Nephron (organoid): ENCODE data around the gene TAAR1.
"Not testable (repeated sequence)": the region's sequence is repeated elsewhere in the genome, so short reads cannot be mapped to it uniquely, and the experiment has no call there.

Experiments used
- H3K27ac Mint-ChIP-seq, 3 experiments: 2 replicates each; pipeline ENCODE4 v1.8.0; 2020; ENCODE audit warnings: mixed read lengths in 3 of 3, mild to moderate bottlenecking in 2 of 3, moderate library complexity in 1 of 3
- H3K27me3 Mint-ChIP-seq: 2 replicates; pipeline ENCODE4 v1.8.0; 2021; ENCODE audit warnings: low read depth, mild to moderate bottlenecking, moderate library complexity, mixed read lengths
- H3K36me3 Mint-ChIP-seq: 2 replicates; pipeline ENCODE4 v1.8.0; 2020; ENCODE audit warnings: low read depth, mixed read lengths
- H3K4me1 Mint-ChIP-seq: 2 replicates; pipeline ENCODE4 v1.8.0; 2020; ENCODE audit warnings: mixed read lengths
- H3K4me3 Mint-ChIP-seq, 3 experiments: 2 replicates each; pipeline ENCODE4 v1.8.0; 2020; ENCODE audit warnings: mild to moderate bottlenecking in 3 of 3, mixed read lengths in 3 of 3, moderate library complexity in 2 of 3
- H3K9me3 Mint-ChIP-seq: 2 replicates; pipeline ENCODE4 v1.8.0; 2020; ENCODE audit warnings: mixed read lengths
- TF ChIP-seq, protein P1 (sequence below), 3 experiments: fragments of 200-600 bp; sonication (generic); IDR thresholded peaks; one replicate each; pipeline ENCODE4 v1.5.0; 2021; ENCODE audit warnings: antibody characterized with exemption in 3 of 3; ENCODE audit not compliant: unreplicated experiment in 3 of 3

Gene TAAR1, protein sequence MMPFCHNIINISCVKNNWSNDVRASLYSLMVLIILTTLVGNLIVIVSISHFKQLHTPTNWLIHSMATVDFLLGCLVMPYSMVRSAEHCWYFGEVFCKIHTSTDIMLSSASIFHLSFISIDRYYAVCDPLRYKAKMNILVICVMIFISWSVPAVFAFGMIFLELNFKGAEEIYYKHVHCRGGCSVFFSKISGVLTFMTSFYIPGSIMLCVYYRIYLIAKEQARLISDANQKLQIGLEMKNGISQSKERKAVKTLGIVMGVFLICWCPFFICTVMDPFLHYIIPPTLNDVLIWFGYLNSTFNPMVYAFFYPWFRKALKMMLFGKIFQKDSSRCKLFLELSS

DNA sequence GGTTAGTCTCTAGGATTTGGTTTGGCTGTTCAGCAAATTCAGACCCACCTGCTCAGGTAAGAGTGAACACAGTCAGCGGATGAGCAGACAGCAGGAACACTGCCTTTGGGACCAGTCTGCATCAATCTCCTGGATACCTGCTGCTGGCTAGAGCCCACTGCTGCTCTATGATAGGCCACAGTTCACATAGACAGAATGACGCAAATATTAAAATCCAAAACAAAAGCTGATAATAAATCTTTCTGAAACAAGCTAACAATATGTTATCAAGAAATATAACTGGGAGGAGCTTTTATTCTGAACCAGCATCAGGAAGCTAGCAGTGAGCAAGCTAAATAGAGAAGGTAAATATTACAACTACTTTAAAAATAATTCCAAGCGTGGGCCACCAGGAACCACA lies at the start of gene TAAR1:
TAAR1 (minus strand) TSS at position 101 of the 400 bp plus-strand sequence. CDS start 13,179 bp downstream, outside the sequence.
- H3K4me3 Mint-ChIP-seq = no peak within 1 kb of the TSS
- TF ChIP-seq, protein P1, sequence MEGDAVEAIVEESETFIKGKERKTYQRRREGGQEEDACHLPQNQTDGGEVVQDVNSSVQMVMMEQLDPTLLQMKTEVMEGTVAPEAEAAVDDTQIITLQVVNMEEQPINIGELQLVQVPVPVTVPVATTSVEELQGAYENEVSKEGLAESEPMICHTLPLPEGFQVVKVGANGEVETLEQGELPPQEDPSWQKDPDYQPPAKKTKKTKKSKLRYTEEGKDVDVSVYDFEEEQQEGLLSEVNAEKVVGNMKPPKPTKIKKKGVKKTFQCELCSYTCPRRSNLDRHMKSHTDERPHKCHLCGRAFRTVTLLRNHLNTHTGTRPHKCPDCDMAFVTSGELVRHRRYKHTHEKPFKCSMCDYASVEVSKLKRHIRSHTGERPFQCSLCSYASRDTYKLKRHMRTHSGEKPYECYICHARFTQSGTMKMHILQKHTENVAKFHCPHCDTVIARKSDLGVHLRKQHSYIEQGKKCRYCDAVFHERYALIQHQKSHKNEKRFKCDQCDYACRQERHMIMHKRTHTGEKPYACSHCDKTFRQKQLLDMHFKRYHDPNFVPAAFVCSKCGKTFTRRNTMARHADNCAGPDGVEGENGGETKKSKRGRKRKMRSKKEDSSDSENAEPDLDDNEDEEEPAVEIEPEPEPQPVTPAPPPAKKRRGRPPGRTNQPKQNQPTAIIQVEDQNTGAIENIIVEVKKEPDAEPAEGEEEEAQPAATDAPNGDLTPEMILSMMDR (IDR thresholded peaks at IDR 0.05; ENCODE audit: unreplicated experiment in 3 of 3) = no peak
- H3K4me1 Mint-ChIP-seq = no peaks in the 10 kb centered on the region
- peaks cover 4% of the 10 kb centered on the region for H3K27me3 Mint-ChIP-seq
- no peaks in the 10 kb centered on the region for H3K9me3 Mint-ChIP-seq
- no peaks in the 10 kb centered on the region for H3K36me3 Mint-ChIP-seq
- no peak within 1 kb of the TSS for H3K27ac Mint-ChIP-seq

DNA sequence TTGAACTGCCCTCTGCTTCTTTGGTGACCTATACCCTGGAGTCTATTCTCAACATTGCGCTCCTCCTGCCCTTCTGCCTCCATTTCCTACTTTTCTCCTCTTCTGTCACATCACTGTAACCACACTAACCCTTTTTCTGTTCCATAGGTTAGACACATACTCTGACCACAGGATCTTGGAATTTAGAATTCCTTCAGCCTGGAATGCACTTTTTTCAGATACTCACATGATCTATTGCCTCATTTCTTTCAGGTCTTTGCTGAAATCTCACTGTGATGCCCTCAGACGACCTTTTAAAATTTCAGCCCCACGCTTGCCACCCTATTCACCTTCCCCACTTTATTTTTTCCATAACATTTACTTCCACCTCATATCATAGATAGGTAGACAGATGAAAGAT lies 49.8 kb upstream of the TAAR1 start:
- Mint-ChIP-seq H3K9me3 (peaks cover 20% of the 10 kb centered on the region), H3K4me3 (no peak overlapping the region), H3K36me3 (no peaks in the 10 kb centered on the region), H3K4me1 (no peaks in the 10 kb centered on the region), H3K27ac (no peak overlapping the region), H3K27me3 (no peaks in the 10 kb centered on the region)
- TF ChIP-seq, protein P1 (IDR thresholded peaks at IDR 0.05; ENCODE audit: unreplicated experiment in 3 of 3) = no peak

DNA sequence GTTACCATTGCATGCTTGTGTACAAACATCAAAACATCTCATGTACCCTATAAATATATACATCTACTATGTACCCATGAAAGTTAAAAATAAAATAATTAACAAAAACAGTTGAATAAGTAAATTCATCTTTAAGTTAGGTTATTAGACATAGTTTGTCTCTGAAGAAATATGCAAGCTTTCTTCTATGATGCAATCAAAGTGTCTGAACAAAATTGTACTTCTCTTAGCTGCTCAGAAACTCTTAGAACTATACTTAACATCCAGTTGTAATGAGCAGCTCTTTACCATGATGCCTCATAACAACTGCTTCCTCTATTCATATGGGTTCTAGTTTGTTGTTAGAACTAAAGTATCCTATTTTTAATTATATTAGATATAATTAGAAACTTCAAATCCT lies 49.0 kb upstream of the TAAR1 start:
- Mint-ChIP-seq H3K9me3 (peaks cover 25% of the 10 kb centered on the region), H3K4me3 (no peak overlapping the region), H3K4me1 (no peaks in the 10 kb centered on the region), H3K27ac (no peak overlapping the region), H3K36me3 (no peaks in the 10 kb centered on the region), H3K27me3 (no peaks in the 10 kb centered on the region)
- TF ChIP-seq, protein P1 (IDR thresholded peaks at IDR 0.05; ENCODE audit: unreplicated experiment in 3 of 3) = no peak

DNA sequence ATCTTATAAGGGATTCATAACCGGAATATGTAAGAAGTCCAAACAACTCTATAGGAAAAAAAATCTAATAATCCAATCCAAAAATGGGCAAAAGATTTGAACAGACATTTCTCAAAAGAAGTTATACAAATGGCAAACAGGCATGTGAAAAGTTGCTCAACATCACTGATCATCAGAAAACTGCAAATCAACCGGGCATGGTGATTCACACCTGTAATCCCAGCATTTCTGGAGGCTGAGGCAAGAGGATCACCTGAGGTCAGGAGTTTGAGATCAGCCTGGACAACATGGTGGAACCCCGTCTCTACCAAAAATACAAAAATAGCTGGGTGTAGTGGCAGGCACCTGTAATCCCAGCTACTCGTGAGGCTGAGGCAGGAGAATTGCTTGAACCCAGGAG lies 47.8 kb upstream of the TAAR1 start:
- not testable (repeated sequence) for H3K4me3 Mint-ChIP-seq, H3K4me1 Mint-ChIP-seq, H3K27ac Mint-ChIP-seq, H3K36me3 Mint-ChIP-seq, H3K27me3 Mint-ChIP-seq
- H3K9me3 Mint-ChIP-seq = peaks cover 25% of the 10 kb centered on the region

DNA sequence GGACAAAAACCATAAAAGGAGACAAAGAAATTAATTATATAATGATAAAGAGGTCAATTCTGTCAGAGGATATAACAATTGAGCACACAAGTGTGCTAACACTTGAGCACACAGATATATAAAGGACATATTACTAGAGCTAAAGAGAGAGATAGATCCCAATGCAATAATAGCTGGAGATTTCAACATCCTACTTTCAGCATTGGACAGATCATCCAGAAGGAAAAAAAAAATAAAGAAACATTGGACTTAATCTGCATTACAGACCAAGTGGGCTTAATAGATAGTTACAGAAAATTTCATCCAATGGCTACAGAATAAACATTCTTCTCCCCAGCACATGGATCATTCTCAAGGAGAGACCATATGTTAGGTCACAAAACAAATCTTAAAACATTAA lies 45.0 kb upstream of the TAAR1 start:
- Mint-ChIP-seq H3K4me1 (no peaks in the 10 kb centered on the region), H3K27me3 (no peaks in the 10 kb centered on the region), H3K4me3 (no peak overlapping the region), H3K36me3 (no peaks in the 10 kb centered on the region), H3K27ac (no peak overlapping the region), H3K9me3 (peaks cover 25% of the 10 kb centered on the region)
- TF ChIP-seq, protein P1 (IDR thresholded peaks at IDR 0.05; ENCODE audit: unreplicated experiment in 3 of 3) = no peak

DNA sequence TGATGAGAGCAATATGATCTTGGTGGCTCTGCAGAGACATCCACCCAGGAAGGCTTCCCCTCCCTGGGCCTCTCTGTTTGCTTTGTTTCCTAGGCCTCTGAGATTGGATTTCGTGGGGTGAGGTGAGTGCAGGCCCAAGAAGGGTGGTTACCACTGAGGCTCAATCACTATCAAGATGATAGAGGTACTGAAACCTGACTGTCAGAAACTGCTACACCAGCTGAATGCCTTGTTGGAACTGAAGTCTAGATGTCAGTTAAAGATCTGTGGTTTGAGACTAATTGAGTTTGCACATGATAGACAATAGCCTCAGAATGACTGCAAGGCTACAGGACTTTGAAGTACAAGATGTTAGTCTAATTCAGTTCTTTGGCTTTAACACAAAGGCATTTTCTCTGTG lies 39.6 kb upstream of the TAAR1 start:
- H3K27me3 Mint-ChIP-seq = no peaks in the 10 kb centered on the region
- peaks cover 16% of the 10 kb centered on the region for H3K9me3 Mint-ChIP-seq
- no peaks in the 10 kb centered on the region for H3K4me1 Mint-ChIP-seq
- H3K4me3 Mint-ChIP-seq = no peak overlapping the region
- H3K27ac Mint-ChIP-seq = no peak overlapping the region
- TF ChIP-seq, protein P1 (IDR thresholded peaks at IDR 0.05; ENCODE audit: unreplicated experiment in 3 of 3) = no peak
- H3K36me3 Mint-ChIP-seq = peaks cover 6% of the 10 kb centered on the region
